Measurements from ENCODE around the gene MCUB. TPM values are rescaled to one million over a fixed set of nuclear protein-coding genes. Genes with fewer than 3 reads are reported as not detected.

MCUB gene
- total and polyA plus RNA-seq, 4 donors: 1.3 to 4.9 (median 1.9) TPM

DNA sequence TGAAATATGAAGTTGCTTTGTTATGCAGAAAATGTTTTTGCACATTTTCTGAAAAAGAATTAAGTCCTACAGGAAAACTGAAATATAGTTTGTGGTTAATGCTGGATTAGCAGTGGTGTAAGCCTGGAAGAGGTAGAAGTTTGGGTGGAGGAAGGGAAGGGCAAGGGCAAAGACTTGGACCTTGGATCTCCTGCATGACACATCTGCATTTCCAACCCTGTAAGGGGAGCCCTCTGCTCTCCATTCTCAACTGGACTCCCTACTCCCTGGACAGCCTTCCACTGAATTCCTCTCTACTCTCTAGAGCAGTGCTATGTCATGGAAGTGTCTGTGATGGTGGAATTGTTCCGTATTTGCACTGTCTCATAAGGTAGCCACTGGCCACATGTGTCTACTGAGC is 138.6 kb downstream of the MCUB start:
- Histone ChIP-seq H3K9ac (ENCODE audit: low read depth in 1 of 2, low read length in 2 of 2) (no peak overlapping the region), H3K27me3 (ENCODE audit: control insufficient read depth in 4 of 4, insufficient read depth in 4 of 4, low read length in 3 of 4) (no peaks in the 10 kb centered on the region), H3K4me3 (ENCODE audit: low read depth in 1 of 3, low read length in 3 of 3) (no peak overlapping the region), H3K36me3 (ENCODE audit: control insufficient read depth in 4 of 4, insufficient read depth in 3 of 4, low read depth in 1 of 4, low read length in 3 of 4) (peaks cover 0 to 18% (median 14%) of the 10 kb centered on the region in 4 donors), H3K4me1 (ENCODE audit: control insufficient read depth in 4 of 4, insufficient read depth in 4 of 4, low read length in 3 of 4) (peaks cover 5 to 17% (median 12%) of the 10 kb centered on the region in 4 donors), H3K9me3 (ENCODE audit: control insufficient read depth in 4 of 4, low read length in 3 of 4) (no peaks in the 10 kb centered on the region), H3K27ac (ENCODE audit: low read depth in 1 of 2, low read length in 2 of 2) (no peak overlapping the region)
- no peak for DNase-seq (ENCODE audit: low spot score)
- 93% methylated on average over 1 of the region's 1 CpG for WGBS
- TF ChIP-seq HNF4A (conservative IDR thresholded peaks at IDR 0.05): no peak
- no peak for TF ChIP-seq GABPA (IDR thresholded peaks at IDR 0.05 in 1 of 2, conservative IDR thresholded peaks at IDR 0.05 in 1 of 2)
- TF ChIP-seq JUND (IDR thresholded peaks at IDR 0.05): no peak
- TF ChIP-seq, protein P1, sequence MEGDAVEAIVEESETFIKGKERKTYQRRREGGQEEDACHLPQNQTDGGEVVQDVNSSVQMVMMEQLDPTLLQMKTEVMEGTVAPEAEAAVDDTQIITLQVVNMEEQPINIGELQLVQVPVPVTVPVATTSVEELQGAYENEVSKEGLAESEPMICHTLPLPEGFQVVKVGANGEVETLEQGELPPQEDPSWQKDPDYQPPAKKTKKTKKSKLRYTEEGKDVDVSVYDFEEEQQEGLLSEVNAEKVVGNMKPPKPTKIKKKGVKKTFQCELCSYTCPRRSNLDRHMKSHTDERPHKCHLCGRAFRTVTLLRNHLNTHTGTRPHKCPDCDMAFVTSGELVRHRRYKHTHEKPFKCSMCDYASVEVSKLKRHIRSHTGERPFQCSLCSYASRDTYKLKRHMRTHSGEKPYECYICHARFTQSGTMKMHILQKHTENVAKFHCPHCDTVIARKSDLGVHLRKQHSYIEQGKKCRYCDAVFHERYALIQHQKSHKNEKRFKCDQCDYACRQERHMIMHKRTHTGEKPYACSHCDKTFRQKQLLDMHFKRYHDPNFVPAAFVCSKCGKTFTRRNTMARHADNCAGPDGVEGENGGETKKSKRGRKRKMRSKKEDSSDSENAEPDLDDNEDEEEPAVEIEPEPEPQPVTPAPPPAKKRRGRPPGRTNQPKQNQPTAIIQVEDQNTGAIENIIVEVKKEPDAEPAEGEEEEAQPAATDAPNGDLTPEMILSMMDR (IDR thresholded peaks at IDR 0.05; ENCODE audit: low read depth, low read length, missing input control): no peak
- TF ChIP-seq, protein P2, sequence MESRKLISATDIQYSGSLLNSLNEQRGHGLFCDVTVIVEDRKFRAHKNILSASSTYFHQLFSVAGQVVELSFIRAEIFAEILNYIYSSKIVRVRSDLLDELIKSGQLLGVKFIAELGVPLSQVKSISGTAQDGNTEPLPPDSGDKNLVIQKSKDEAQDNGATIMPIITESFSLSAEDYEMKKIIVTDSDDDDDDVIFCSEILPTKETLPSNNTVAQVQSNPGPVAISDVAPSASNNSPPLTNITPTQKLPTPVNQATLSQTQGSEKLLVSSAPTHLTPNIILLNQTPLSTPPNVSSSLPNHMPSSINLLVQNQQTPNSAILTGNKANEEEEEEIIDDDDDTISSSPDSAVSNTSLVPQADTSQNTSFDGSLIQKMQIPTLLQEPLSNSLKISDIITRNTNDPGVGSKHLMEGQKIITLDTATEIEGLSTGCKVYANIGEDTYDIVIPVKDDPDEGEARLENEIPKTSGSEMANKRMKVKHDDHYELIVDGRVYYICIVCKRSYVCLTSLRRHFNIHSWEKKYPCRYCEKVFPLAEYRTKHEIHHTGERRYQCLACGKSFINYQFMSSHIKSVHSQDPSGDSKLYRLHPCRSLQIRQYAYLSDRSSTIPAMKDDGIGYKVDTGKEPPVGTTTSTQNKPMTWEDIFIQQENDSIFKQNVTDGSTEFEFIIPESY (IDR thresholded peaks at IDR 0.05): no peak
- no peak for TF ChIP-seq FOXA2 (IDR thresholded peaks at IDR 0.05)
- TF ChIP-seq, protein P3, sequence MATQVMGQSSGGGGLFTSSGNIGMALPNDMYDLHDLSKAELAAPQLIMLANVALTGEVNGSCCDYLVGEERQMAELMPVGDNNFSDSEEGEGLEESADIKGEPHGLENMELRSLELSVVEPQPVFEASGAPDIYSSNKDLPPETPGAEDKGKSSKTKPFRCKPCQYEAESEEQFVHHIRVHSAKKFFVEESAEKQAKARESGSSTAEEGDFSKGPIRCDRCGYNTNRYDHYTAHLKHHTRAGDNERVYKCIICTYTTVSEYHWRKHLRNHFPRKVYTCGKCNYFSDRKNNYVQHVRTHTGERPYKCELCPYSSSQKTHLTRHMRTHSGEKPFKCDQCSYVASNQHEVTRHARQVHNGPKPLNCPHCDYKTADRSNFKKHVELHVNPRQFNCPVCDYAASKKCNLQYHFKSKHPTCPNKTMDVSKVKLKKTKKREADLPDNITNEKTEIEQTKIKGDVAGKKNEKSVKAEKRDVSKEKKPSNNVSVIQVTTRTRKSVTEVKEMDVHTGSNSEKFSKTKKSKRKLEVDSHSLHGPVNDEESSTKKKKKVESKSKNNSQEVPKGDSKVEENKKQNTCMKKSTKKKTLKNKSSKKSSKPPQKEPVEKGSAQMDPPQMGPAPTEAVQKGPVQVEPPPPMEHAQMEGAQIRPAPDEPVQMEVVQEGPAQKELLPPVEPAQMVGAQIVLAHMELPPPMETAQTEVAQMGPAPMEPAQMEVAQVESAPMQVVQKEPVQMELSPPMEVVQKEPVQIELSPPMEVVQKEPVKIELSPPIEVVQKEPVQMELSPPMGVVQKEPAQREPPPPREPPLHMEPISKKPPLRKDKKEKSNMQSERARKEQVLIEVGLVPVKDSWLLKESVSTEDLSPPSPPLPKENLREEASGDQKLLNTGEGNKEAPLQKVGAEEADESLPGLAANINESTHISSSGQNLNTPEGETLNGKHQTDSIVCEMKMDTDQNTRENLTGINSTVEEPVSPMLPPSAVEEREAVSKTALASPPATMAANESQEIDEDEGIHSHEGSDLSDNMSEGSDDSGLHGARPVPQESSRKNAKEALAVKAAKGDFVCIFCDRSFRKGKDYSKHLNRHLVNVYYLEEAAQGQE (IDR thresholded peaks at IDR 0.05): no peak
- TF ChIP-seq, protein P4, sequence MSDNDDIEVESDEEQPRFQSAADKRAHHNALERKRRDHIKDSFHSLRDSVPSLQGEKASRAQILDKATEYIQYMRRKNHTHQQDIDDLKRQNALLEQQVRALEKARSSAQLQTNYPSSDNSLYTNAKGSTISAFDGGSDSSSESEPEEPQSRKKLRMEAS (IDR thresholded peaks at IDR 0.05): no peak
- no peak for TF ChIP-seq NR2F2 (IDR thresholded peaks at IDR 0.05)
- TF ChIP-seq TAF1 (conservative IDR thresholded peaks at IDR 0.05): no peak
- TF ChIP-seq RAD21 (IDR thresholded peaks at IDR 0.05): no peak
- TF ChIP-seq, protein P5, sequence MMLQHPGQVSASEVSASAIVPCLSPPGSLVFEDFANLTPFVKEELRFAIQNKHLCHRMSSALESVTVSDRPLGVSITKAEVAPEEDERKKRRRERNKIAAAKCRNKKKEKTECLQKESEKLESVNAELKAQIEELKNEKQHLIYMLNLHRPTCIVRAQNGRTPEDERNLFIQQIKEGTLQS (IDR thresholded peaks at IDR 0.05): no peak
- no peak for TF ChIP-seq YY1 (IDR thresholded peaks at IDR 0.05)
- TF ChIP-seq SP1 (IDR thresholded peaks at IDR 0.05): no peak
- no peak for TF ChIP-seq HNF4G (IDR thresholded peaks at IDR 0.05)
- no peak for TF ChIP-seq RXRA (IDR thresholded peaks at IDR 0.05)
- TF ChIP-seq FOXA1 (IDR thresholded peaks at IDR 0.05): no peak
- no peak for TF ChIP-seq EGR1 (IDR thresholded peaks at IDR 0.05; ENCODE audit: low read depth in 2 of 2)
